ENCODE data around the gene LMF1. TPM values are rescaled to one million over a fixed set of nuclear protein-coding genes. Genes with fewer than 3 reads are reported as not detected.

The LMF1 gene
- total and polyA plus RNA-seq, 2 of the 8 experiments (the other 6 are each of a cell fraction or from before 2014, with no cell fraction given) = 3.5 to 9.1 TPM

DNA sequence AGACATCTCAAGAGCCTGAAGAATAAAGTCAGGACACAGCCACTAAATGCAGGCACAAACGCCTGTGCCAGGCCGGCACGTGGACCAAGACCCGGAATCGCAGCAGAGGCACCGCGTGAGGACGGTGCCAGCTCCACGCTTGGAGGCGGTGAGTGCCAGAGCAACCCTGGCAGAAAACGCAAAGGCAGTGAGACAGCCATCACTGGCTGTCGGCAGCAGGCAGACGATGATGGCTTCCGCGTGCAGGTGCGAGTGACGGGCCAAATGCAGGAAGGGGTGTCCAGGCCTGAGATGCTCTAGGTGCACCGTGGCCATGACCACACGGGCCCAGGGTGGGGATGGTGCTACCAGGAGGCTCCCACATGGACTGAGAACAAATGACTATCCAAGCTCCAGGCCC lies 78.8 kb downstream of the LMF1 start:
- Histone ChIP-seq H3K4ac (replicated peaks; ENCODE audit: insufficient read length, low read depth, low read length) (no peak overlapping the region), H3K18ac (ENCODE audit: extremely low read depth, low read length) (no peak overlapping the region), H2BK120ac (replicated peaks; ENCODE audit: low read depth, low read length) (no peak overlapping the region), H3K27me3 (replicated peaks in 1 of 4; ENCODE audit: control insufficient read depth in 3 of 4, extremely low read depth in 1 of 4, insufficient read depth in 3 of 4, low read length in 3 of 4) (no peaks in the 10 kb centered on the region), H4K91ac (replicated peaks; ENCODE audit: insufficient read length, low read length) (no peak overlapping the region), H4K20me1 (replicated peaks in 1 of 2; ENCODE audit: control insufficient read depth in 1 of 2, insufficient read depth in 2 of 2, low read length in 2 of 2) (peaks cover 0 to 3% of the 10 kb centered on the region in 2 experiments), H2BK5ac (ENCODE audit: low read depth, low read length) (no peak overlapping the region), H3K9ac (replicated peaks in 1 of 4; ENCODE audit: extremely low read depth in 1 of 4, low read depth in 3 of 4, low read length in 3 of 4) (no peak overlapping the region; a peak in 2 of 7 replicates), H3K27ac (ENCODE audit: low read depth, low read length) (no peak overlapping the region), H3K4me2 (ENCODE audit: insufficient read depth in 1 of 2, low read depth in 2 of 2, low read length in 2 of 2) (no peak overlapping the region), H3K79me2 (ENCODE audit: control insufficient read depth in 1 of 2, insufficient read depth in 2 of 2, low read length in 2 of 2) (no peaks in the 10 kb centered on the region), H3K4me1 (replicated peaks in 1 of 4; ENCODE audit: control insufficient read depth in 3 of 4, insufficient read depth in 4 of 4, low read length in 3 of 4) (peaks cover 0 to 15% (median 8%) of the 10 kb centered on the region in 4 experiments; a peak in 5 of 7 replicates), H2AK5ac (ENCODE audit: low read depth, low read length) (no peak overlapping the region), H3K14ac (ENCODE audit: insufficient read length) (no peak overlapping the region), H2BK20ac (ENCODE audit: low read length) (no peak overlapping the region), H2AFZ (ENCODE audit: low read length) (no peak overlapping the region), H2BK15ac (ENCODE audit: low read length) (no peak overlapping the region), H4K5ac (ENCODE audit: insufficient read length, low read depth, low read length) (no peak overlapping the region), H3K79me1 (ENCODE audit: low read depth, low read length) (no peaks in the 10 kb centered on the region), H3K9me3 (ENCODE audit: insufficient read depth in 2 of 2, low read depth in 1 of 2, low read length in 1 of 2) (no peaks in the 10 kb centered on the region; a peak in 1 of 4 replicates), H3K56ac (replicated peaks; ENCODE audit: insufficient read length, low read depth, low read length) (no peak overlapping the region), H3K4me3 (ENCODE audit: extremely low read depth in 1 of 4, insufficient read depth in 2 of 4, low read depth in 3 of 4, low read length in 4 of 4) (no peak overlapping the region), H3K23me2 (ENCODE audit: low read depth, low read length) (no peaks in the 10 kb centered on the region), H2BK12ac (ENCODE audit: low read depth, low read length) (no peak overlapping the region), H3K23ac (ENCODE audit: insufficient read length) (no peak overlapping the region), H4K8ac (ENCODE audit: extremely low read depth, insufficient read depth, low read length) (no peak overlapping the region), H3K36me3 (ENCODE audit: control insufficient read depth in 2 of 4, insufficient read depth in 4 of 4, low read length in 3 of 4) (no peaks in the 10 kb centered on the region)
- FAIRE-seq (no peak), DNase-seq (ENCODE audit: low read depth in 1 of 2, low spot score in 2 of 2) (no peak)
- 91% methylated on average over 19 of the region's 19 CpGs; no CpG with 5 or more reads in 1 of the 2 experiments for WGBS, 2 experiments (ENCODE audit: extremely low coverage in 1 of 2, insufficient coverage in 1 of 2, insufficient read length in 1 of 2, insufficient replicate concordance in 2 of 2, low coverage in 1 of 2, low lambda C conversion rate in 2 of 2, missing lambda C conversion rate in 1 of 2)
- POLR2A ChIA-PET (ENCODE audit: partially characterized antibody) = no interaction called here
- CTCF ChIA-PET (ENCODE audit: partially characterized antibody) = no interaction called here
- no peak for TF ChIP-seq SIRT6 (IDR thresholded peaks at IDR 0.05; ENCODE audit: low read length)
- TF ChIP-seq HDAC6 (IDR thresholded peaks at IDR 0.05; ENCODE audit: low read depth, low read length) = no peak
- TF ChIP-seq TAF1 (IDR thresholded peaks at IDR 0.05; ENCODE audit: low read depth, low read length) = no peak
- TF ChIP-seq RNF2 (IDR thresholded peaks at IDR 0.05; ENCODE audit: borderline replicate concordance, low read depth, low read length, missing control alignments, poor library complexity, severe bottlenecking) = no peak
- TF ChIP-seq, protein P1, sequence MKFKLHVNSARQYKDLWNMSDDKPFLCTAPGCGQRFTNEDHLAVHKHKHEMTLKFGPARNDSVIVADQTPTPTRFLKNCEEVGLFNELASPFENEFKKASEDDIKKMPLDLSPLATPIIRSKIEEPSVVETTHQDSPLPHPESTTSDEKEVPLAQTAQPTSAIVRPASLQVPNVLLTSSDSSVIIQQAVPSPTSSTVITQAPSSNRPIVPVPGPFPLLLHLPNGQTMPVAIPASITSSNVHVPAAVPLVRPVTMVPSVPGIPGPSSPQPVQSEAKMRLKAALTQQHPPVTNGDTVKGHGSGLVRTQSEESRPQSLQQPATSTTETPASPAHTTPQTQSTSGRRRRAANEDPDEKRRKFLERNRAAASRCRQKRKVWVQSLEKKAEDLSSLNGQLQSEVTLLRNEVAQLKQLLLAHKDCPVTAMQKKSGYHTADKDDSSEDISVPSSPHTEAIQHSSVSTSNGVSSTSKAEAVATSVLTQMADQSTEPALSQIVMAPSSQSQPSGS (IDR thresholded peaks at IDR 0.05; ENCODE audit: low read length) = no peak
- TF ChIP-seq POU5F1 (IDR thresholded peaks at IDR 0.05; ENCODE audit: low read depth, low read length) = no peak
- TF ChIP-seq CBX8 (IDR thresholded peaks at IDR 0.05; ENCODE audit: borderline replicate concordance, low read depth, low read length) = no peak
- TF ChIP-seq, protein P2, sequence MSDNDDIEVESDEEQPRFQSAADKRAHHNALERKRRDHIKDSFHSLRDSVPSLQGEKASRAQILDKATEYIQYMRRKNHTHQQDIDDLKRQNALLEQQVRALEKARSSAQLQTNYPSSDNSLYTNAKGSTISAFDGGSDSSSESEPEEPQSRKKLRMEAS (IDR thresholded peaks at IDR 0.05) = no peak
- TF ChIP-seq CEBPB (IDR thresholded peaks at IDR 0.05; ENCODE audit: low read depth, low read length) = no peak

Data from H1 (cell line).